Duodenal mucosa (tissue), 2 donors: ENCODE results near the gene CLTCL1.

ENCODE experiments used
- H3K27ac ChIP-seq: one replicate; pipeline ENCODE4 v1.7.0; 2013; ENCODE audit warnings: low read depth, low read length
- H3K27me3 ChIP-seq, 2 donors: one replicate each; pipeline ENCODE4 v1.7.0; 2013; ENCODE audit warnings: low read length in 2 of 2, control low read depth in 1 of 2; ENCODE audit not compliant: insufficient read depth in 2 of 2, control insufficient read depth in 1 of 2
- H3K36me3 ChIP-seq, 2 donors: one replicate each; pipeline ENCODE4 v1.7.0; 2013; ENCODE audit warnings: low read length in 2 of 2, control low read depth in 1 of 2; ENCODE audit not compliant: insufficient read depth in 2 of 2, control insufficient read depth in 1 of 2
- H3K4me1 ChIP-seq, 2 donors: one replicate each; pipeline ENCODE4 v1.7.0; 2013; ENCODE audit warnings: low read length in 2 of 2, control low read depth in 1 of 2; ENCODE audit not compliant: insufficient read depth in 2 of 2, control insufficient read depth in 1 of 2
- H3K4me3 ChIP-seq, 2 donors: one replicate each; pipeline ENCODE4 v1.7.0; 2013; ENCODE audit warnings: low read length in 2 of 2, low read depth in 1 of 2
- H3K9ac ChIP-seq, 2 donors: one replicate each; pipeline ENCODE4 v1.7.0; 2013; ENCODE audit warnings: low read length in 2 of 2, low read depth in 1 of 2
- H3K9me3 ChIP-seq, 2 donors: one replicate each; pipeline ENCODE4 v1.7.0; 2013; ENCODE audit warnings: low read length in 2 of 2, control low read depth in 1 of 2; ENCODE audit not compliant: control insufficient read depth in 1 of 2

Gene CLTCL1

DNA sequence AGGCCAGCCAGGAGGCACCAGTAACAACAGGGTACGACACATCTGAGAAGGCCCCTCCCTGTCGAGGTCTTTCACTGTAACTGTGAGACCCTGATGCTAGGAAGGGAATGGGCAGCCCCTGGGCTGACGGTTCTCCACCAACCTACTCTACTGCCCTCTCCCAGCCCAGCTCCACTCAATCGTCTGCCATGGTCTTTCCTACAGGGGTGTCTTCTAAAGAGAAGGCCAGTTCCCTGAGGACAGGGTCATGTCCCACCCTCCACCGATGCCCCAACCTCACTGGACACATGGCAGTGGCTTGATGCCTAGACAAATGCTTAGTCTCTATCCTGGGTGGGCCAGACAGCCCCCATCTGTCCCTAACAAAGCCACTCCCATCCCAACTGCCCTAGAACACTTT is 67.0 kb downstream of the CLTCL1 start:
- no peaks in the 10 kb centered on the region for H3K4me1 ChIP-seq
- H3K27ac ChIP-seq: no peak overlapping the region
- H3K36me3 ChIP-seq: peaks cover 0 to 9% of the 10 kb centered on the region in 2 donors
- no peak overlapping the region for H3K4me3 ChIP-seq
- H3K9me3 ChIP-seq: no peaks in the 10 kb centered on the region
- H3K9ac ChIP-seq: no peak overlapping the region
- no peaks in the 10 kb centered on the region for H3K27me3 ChIP-seq

DNA sequence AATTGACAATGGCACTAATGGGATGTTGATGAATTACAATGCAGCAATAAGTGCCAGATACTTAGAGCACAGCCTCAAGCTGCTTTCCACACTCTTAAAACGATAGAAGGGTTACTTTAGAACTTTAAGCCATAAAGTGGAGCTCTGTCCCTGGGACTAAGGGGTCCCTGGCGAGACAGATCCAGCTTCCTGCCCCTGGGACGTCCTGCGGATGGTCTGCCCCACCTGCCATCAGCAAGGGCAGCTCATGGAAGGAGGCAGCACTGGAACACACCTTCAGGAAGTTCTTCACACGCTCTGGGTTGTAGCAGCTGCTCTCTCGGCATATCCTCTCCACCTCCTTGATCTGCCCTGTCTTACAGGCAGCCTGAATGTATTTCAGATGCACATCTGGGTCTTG is 67.9 kb downstream of the CLTCL1 start:
- Histone ChIP-seq H3K9me3 (no peaks in the 10 kb centered on the region), H3K4me3 (no peak overlapping the region), H3K27me3 (no peaks in the 10 kb centered on the region), H3K36me3 (peaks cover 0 to 9% of the 10 kb centered on the region in 2 donors), H3K4me1 (no peaks in the 10 kb centered on the region), H3K9ac (no peak overlapping the region), H3K27ac (no peak overlapping the region)

DNA sequence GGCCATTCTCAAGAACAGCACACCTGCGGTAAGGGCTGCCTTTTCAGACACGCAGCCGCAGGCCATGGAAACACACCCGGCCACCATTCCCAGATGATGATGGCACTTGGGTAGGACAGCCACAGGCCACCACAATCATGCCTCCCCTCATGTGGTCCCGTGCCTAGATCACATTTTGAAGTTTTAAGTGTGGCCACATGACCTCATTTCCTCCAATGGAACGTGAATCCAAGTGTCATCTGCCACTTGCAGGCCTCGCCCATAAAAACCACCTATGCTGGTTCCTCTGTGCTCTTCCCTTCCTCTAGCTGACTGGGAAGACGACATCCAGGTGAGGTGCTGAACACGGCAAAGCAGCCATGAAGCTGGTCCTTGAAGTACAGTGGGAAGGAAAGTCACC is 68.4 kb downstream of the CLTCL1 start:
- no peak overlapping the region for H3K9ac ChIP-seq
- no peaks in the 10 kb centered on the region for H3K27me3 ChIP-seq
- no peak overlapping the region for H3K27ac ChIP-seq
- H3K4me1 ChIP-seq: no peaks in the 10 kb centered on the region
- no peaks in the 10 kb centered on the region for H3K9me3 ChIP-seq
- H3K36me3 ChIP-seq: peaks cover 0 to 9% of the 10 kb centered on the region in 2 donors
- no peak overlapping the region for H3K4me3 ChIP-seq

DNA sequence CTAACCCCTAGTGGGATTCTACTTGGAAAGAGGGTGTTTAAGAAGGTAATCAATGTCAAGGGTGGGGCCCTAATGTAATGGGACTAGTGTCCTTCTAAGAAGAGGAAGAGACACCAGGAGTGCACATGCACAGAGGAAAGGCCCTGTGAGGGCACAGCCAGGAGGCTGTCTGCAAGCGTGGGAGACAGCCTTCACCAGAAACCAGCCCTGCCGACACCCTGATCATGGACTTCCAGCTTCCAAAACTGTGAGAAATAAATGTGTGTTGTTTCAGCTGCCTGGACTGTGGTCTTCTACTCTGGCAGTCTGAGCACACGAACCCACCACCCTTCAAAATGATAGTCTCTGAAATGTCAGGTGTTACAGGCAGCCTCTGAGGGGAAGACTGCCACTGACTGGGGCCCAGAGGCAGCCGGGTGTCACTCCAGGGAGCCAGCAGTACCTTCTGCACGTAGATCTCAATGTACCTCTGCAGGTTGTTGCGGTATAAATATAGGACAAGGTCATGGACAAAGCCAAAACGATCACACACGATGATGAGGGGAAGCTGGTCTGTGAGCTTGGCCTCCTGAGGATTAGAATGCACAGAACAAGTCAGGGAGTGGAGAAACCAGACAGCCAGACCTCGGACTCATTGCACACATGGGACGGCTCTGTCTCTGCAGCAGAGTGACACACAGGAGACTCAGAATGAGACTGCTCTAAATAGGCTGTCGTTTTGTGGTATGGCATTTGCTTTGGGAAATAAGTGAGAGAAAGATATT is 69.1 kb downstream of the CLTCL1 start:
- H3K9ac ChIP-seq: no peak overlapping the region
- peaks cover 0 to 9% of the 10 kb centered on the region in 2 donors for H3K36me3 ChIP-seq
- H3K4me3 ChIP-seq: no peak overlapping the region
- no peaks in the 10 kb centered on the region for H3K9me3 ChIP-seq
- no peaks in the 10 kb centered on the region for H3K27me3 ChIP-seq
- H3K4me1 ChIP-seq: no peaks in the 10 kb centered on the region
- H3K27ac ChIP-seq: no peak overlapping the region

DNA sequence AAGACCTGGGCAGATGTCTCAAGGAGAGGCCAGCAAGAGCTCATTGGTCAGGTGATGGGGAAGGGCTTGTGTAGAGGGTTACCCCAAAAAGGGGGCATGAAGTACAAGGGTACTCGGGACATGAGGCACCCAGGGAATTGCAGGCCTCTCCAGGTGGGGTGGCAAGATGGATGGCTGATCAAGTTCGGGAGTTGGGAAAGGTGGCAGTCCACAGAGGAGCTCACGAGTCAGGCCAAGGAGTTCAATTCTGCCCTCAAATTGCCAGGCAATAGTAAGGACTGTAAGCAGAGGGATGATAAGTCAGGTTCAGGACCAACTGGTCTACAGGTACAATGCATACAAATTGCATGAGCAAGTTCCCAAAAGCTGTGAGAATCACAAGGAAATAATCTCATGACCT is 70.7 kb downstream of the CLTCL1 start:
- no peaks in the 10 kb centered on the region for H3K9me3 ChIP-seq
- H3K27ac ChIP-seq: no peak overlapping the region
- H3K36me3 ChIP-seq: peaks cover 0 to 9% of the 10 kb centered on the region in 2 donors
- H3K27me3 ChIP-seq: no peaks in the 10 kb centered on the region
- no peak overlapping the region for H3K4me3 ChIP-seq
- no peaks in the 10 kb centered on the region for H3K4me1 ChIP-seq
- no peak overlapping the region for H3K9ac ChIP-seq

DNA sequence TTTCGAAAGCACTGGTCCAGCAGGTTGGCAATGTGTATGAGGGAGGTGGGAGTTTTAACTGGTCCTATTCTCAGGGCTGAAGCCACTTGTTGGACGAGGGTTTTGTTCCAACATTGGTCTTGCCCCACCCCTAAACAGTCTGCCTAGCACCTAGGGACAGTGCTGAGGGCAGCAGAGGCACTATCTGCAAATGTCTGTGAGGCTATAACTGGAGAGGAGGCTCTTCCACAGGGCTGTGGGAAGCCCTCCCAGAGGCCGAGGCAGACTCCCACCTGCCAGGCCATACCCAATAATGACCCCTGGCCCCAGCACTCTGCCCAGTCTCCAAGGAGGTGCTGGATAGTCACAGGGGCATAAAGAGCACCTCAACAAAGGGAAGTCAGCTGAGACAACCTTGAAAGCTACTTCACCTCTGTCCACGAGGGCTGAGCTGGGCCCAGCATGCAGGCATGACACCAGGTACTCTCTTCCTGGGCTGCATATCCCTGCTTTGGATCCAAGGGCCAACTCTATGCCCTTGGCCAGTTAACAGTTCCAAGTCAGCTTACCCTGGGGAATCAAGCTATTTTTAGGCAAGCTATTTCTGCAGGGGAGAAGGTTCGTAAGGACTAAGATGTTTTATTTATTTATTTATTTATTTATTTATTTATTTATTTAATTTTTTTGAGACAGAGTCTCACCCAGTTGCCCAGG is 72.8 kb downstream of the CLTCL1 start:
- H3K4me1 ChIP-seq: no peaks in the 10 kb centered on the region
- H3K27ac ChIP-seq: no peak overlapping the region
- peaks cover 0 to 9% of the 10 kb centered on the region in 2 donors for H3K36me3 ChIP-seq

DNA sequence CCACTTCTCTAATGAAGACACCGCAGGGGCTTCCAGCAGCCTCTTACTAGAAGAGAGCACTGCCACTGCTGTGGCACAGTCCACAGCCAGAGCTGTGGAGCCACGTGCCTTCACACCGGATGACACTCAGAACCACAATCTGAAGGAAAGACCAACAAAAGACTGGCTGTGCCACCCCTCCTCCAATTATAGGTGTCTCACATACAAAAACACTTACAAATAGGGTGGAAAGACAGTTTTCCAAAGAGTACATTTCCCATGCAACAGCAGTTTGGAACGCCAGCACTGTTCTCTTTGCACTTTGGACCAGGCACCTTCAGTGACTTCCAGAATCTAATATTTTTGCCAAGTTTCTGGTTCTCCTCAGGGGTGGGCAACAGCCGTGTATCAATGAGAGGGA is 74.9 kb downstream of the CLTCL1 start:
- Histone ChIP-seq H3K9me3 (no peaks in the 10 kb centered on the region), H3K27ac (no peak overlapping the region), H3K4me1 (no peaks in the 10 kb centered on the region), H3K9ac (no peak overlapping the region), H3K27me3 (no peaks in the 10 kb centered on the region), H3K36me3 (peaks cover 0 to 6% of the 10 kb centered on the region in 2 donors), H3K4me3 (no peak overlapping the region)

More for the DNA sequence above, 72.8 kb downstream of the CLTCL1 start:
- no peaks in the 10 kb centered on the region for H3K27me3 ChIP-seq
- H3K9ac ChIP-seq: no peak overlapping the region
- H3K4me3 ChIP-seq: no peak overlapping the region
- no peaks in the 10 kb centered on the region for H3K9me3 ChIP-seq

DNA sequence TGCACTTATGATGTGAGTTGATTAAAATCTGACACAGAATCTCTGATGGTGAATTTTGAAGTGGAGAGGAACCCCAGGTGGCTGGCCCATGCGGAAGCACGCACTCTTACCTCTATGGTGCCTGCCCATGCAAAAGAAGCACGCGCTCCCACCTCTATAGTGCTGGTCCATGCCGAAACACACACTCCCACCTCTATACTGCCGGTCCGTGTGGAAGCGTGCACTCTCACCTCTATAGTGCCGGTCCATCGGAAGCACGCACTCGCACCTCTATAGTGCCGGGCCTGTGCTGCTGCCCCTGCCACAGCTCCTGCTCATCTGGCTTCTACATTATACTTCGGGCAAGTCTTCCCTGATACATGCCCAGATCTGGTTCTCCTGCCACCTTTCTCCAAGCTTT is 76.2 kb downstream of the CLTCL1 start:
- no peaks in the 10 kb centered on the region for H3K9me3 ChIP-seq
- no peak overlapping the region for H3K9ac ChIP-seq
- no peaks in the 10 kb centered on the region for H3K36me3 ChIP-seq
- H3K4me1 ChIP-seq: no peaks in the 10 kb centered on the region
- H3K27ac ChIP-seq: no peak overlapping the region
- H3K4me3 ChIP-seq: no peak overlapping the region
- no peaks in the 10 kb centered on the region for H3K27me3 ChIP-seq

DNA sequence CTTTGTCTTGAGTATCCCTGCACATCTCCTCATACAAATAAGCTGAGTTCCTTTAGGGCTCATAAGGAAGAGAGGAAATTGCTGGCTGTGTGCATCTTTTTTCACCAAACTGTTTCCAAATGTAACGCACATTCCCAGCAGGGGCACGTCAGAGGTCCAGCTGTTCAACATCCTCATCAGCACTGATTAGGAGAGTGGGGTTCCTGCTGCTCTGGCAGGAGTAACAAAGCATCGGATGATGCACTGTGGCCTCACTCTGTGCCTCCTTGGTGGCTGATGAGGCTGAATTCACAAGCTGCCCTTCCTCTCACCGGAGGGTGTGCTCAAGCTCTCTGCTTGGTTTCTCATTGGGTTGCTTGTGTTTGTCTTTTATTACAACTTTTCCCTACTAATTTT is 77.4 kb downstream of the CLTCL1 start:
- Histone ChIP-seq H3K27ac (no peak overlapping the region), H3K36me3 (no peaks in the 10 kb centered on the region), H3K27me3 (no peaks in the 10 kb centered on the region), H3K9ac (no peak overlapping the region), H3K9me3 (no peaks in the 10 kb centered on the region), H3K4me1 (no peaks in the 10 kb centered on the region), H3K4me3 (no peak overlapping the region)

DNA sequence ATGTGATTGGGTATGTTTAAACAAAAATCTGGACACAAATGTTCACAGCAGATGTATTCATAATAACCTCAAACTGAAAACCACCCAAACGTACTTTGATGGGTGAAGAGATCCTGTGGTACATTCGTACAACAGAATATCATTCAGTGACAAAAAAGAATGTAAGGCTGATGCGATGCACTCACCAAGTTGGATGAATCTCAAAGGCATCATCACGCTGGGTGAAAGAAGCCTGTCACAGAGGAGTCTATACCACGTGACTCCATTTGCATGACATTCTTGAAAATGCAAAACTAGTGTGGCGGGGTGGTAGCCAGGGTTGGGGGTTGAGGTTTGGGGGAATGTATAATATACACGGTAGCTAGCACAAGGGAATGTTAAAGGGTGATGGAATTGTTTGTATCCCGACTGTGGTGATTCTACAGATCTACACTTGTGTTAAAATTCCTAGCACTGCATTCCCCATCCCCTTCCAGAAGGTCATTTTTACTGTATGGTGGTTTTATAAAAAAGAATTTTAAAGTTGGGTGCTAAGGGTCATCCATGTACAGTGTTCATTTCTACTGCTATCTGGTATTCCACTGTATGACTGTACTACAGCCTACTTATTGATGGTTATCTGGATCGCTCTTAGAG is 78.0 kb downstream of the CLTCL1 start:
- Histone ChIP-seq H3K9me3 (no peaks in the 10 kb centered on the region), H3K9ac (no peak overlapping the region), H3K36me3 (no peaks in the 10 kb centered on the region), H3K4me1 (no peaks in the 10 kb centered on the region), H3K27ac (no peak overlapping the region), H3K4me3 (no peak overlapping the region), H3K27me3 (no peaks in the 10 kb centered on the region)
